ENCODE measurements around the gene DDR2.

The DDR2 gene

DNA sequence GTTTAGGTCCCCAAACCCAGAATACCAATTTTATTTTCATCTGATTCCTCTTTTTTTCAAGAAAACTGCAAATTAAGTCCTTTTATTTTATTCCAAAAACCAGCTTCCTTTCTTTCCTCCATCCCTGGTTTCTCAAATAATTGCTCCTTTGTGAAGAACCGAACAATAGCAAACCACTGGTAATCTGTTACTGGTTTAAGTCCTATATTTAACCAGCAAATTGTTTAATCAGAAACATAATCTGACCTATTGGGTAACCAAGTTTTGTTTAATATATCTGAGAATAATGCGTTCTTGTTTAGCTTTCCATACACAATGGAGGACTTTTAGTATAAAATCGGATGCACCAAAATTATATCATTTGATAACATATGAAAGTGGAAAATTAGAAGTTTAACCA is 13.2 kb upstream of the DDR2 start:
- no peak overlapping the region for H3K27ac Mint-ChIP-seq
- H3K9me3 Mint-ChIP-seq, result peaks cover 13% of the 10 kb centered on the region
- H3K4me3 Mint-ChIP-seq, result no peak overlapping the region
- no peaks in the 10 kb centered on the region for H3K27me3 Mint-ChIP-seq
- H3K36me3 Mint-ChIP-seq (ENCODE audit: low read depth), result peaks cover 12% of the 10 kb centered on the region
- H3K4me1 Mint-ChIP-seq, result no peaks in the 10 kb centered on the region
- DNase-seq (no peak), ATAC-seq (no peak)

- no peaks in the 10 kb centered on the region for H3K4me1 Mint-ChIP-seq
- no peak for DNase-seq
- H3K36me3 Mint-ChIP-seq (ENCODE audit: low read depth), result peaks cover 12% of the 10 kb centered on the region
- H3K4me3 Mint-ChIP-seq, result no peak overlapping the region
- no peak overlapping the region for H3K27ac Mint-ChIP-seq
- no peak for ATAC-seq
- no peaks in the 10 kb centered on the region for H3K27me3 Mint-ChIP-seq
- peaks cover 8% of the 10 kb centered on the region for H3K9me3 Mint-ChIP-seq
Observed at GRCh38 chr1:162621256-162621655, 11.0 kb upstream of the DDR2 start.

DNA sequence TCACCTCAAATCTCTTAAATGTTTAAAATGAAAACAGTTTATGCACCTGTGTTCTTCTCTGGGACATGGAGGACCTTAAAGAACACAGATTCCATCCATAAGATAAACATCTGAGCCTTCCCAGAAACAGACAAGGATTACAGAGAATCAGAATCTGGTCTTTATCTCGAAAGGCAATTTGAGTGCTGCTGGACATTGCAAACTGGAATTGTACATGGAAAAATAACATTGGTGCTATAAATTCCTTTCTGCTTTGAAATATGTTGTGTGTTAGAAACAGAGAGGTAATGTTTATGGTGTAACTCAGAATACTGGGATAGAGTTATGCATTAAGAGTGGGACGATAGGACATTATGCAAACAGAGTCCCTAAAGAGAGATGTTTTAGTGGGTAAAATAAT is 6.6 kb upstream of the DDR2 start:
- H3K27ac Mint-ChIP-seq, result no peak overlapping the region
- H3K27me3 Mint-ChIP-seq, result peaks cover 8% of the 10 kb centered on the region
- no peak for ATAC-seq
- DNase-seq, result no peak
- H3K4me1 Mint-ChIP-seq, result no peaks in the 10 kb centered on the region
- no peaks in the 10 kb centered on the region for H3K9me3 Mint-ChIP-seq
- no peak overlapping the region for H3K4me3 Mint-ChIP-seq
- no peaks in the 10 kb centered on the region for H3K36me3 Mint-ChIP-seq (ENCODE audit: low read depth)

DNA sequence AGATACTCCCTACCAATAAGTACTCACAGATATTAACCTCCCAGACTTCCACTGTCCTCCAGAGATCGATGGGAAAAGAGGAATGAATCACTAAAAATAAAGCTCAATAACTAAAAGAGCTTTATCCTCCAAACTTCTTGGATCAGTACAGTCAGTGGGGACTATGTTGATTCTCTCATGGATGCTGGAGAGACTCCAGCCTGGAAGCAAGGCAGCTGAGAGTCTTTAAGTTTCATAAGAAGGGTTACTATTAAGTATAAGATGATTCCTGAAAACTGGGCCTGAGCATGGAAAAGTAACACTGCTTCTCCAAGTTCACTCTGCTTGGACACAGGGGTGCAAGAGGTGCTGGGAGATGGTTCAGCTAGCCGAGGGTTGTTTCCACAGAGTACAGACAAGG is 6.2 kb upstream of the DDR2 start:
- Mint-ChIP-seq H3K27ac (no peak overlapping the region), H3K4me3 (no peak overlapping the region), H3K36me3 (ENCODE audit: low read depth) (no peaks in the 10 kb centered on the region), H3K27me3 (peaks cover 8% of the 10 kb centered on the region), H3K9me3 (no peaks in the 10 kb centered on the region), H3K4me1 (no peaks in the 10 kb centered on the region)
- ATAC-seq, result no peak
- DNase-seq, result no peak

DNA sequence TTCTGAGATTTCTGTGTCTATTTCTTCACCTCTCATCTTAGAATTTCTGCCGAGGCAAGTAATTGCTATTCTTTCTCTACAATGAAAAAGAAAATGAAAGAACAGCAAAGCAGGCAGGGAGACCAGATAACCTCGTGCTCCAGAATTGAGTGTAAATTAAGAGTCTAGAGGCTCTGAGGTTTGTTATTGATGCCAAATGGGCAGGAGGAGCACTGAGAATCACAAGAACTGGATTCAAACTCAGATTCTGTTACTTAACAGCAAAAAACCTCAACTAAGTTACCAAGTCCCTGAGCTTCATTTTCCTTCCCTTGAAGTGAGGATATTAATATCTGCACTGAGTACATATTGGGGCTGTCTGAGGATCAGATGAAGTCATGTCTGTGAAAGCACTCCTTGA is 5.5 kb upstream of the DDR2 start:
- ATAC-seq, result no peak
- Mint-ChIP-seq H3K4me1 (no peaks in the 10 kb centered on the region), H3K9me3 (no peaks in the 10 kb centered on the region), H3K27me3 (peaks cover 8% of the 10 kb centered on the region), H3K4me3 (no peak overlapping the region), H3K36me3 (ENCODE audit: low read depth) (no peaks in the 10 kb centered on the region), H3K27ac (no peak overlapping the region)
- no peak for DNase-seq

GRCh38 chr1:162627662-162628296 is 4.5 kb upstream of the DDR2 start:
- Mint-ChIP-seq H3K27ac (no peak overlapping the region), H3K4me3 (no peak overlapping the region), H3K36me3 (ENCODE audit: low read depth) (no peaks in the 10 kb centered on the region), H3K27me3 (peaks cover 8% of the 10 kb centered on the region), H3K9me3 (no peaks in the 10 kb centered on the region), H3K4me1 (no peaks in the 10 kb centered on the region)
- DNase-seq (no peak), ATAC-seq (no peak)

DNA sequence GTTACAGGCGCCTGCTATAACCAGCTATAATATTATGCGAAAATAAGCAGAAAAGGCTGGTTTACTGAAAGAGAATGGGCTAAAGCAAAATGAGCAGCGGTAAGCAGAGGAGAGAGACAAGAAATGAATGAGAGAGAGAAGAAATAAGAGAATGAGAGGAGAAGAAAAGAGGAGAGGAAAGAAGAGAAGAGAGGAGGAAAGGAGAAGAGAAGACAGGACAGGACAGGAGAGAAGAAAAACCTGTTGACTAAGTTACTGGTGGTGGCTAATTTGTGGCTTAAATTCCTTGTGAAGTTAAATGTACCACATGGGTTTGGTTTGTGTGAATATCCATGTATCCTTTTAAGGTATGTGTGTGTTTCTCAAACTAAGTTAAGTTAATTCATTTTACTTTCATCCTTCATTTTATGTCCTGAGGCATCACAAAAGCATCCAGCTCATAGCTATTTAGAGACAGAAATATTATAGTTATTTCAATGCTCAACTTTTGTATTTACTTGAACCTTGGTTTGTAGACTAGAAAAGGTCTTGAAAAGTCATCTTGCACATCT is 3.1 kb upstream of the DDR2 start:
- Mint-ChIP-seq H3K36me3 (ENCODE audit: low read depth) (no peaks in the 10 kb centered on the region), H3K4me3 (no peak overlapping the region), H3K27ac (no peak overlapping the region), H3K9me3 (no peaks in the 10 kb centered on the region), H3K4me1 (no peaks in the 10 kb centered on the region), H3K27me3 (peaks cover 8% of the 10 kb centered on the region)
- DNase-seq, result no peak
- ATAC-seq, result no peak

DNA sequence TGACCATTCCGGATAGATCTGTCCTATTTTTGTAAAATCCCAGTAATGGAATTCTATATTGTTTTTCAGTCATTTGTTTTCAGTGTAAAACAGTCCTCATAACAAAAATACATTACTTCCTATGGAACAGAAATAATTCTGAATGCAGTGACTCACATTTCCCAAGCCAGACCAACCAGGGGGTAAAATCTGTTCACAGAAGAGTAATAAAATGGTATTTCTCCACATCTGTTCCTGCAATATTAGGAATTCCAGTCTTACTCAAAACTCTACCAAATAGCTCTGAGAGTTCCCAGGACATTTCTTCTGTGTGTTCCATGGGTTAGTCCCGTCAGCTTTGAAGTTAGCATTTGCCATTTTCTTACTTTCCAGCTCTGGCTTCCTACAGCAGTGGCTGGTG is 2.6 kb upstream of the DDR2 start:
- DNase-seq, result no peak
- H3K4me3 Mint-ChIP-seq, result no peak overlapping the region

DNA sequence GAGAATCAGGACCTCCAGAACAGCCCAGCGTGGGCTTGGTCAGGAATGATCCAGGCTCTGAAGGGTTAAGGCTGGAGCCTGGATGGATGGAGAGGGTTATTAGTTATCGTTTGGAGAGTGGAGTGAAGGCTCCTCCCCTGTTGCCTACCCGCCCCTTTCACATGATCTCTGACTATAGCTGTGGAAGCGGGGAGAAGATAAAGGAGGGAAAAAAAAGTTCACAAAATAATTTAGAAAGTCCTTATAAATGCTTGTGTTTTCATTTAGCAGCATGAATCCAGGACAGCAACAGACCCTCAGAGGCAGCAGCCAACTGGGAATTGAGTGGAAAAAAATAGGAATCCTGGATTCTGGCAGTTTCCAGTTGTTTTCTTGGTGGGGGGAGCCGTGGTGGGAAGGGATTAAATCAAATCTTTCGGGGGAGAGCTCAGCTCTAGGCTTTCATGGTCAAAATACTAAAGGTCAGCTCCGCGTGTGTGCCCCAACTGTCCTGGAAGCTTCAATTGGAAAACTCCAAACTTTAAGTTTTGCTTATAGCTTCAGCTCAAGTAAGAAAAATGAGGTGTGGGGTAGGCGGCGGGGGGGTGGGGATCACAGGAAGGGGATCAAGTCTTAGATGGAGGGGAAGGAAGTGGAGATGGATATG is 595 bp upstream of the DDR2 start:
- no peak overlapping the region for H3K27ac Mint-ChIP-seq
- H3K27me3 Mint-ChIP-seq, result peaks cover 8% of the 10 kb centered on the region
- no peaks in the 10 kb centered on the region for H3K9me3 Mint-ChIP-seq
- H3K4me3 Mint-ChIP-seq, result no peak overlapping the region
- H3K4me1 Mint-ChIP-seq, result no peaks in the 10 kb centered on the region
- no peak for ATAC-seq
- DNase-seq, result no peak
- no peaks in the 10 kb centered on the region for H3K36me3 Mint-ChIP-seq (ENCODE audit: low read depth)

More for the DNA sequence above, 2.6 kb upstream of the DDR2 start:
- no peak for ATAC-seq
- Mint-ChIP-seq H3K4me1 (no peaks in the 10 kb centered on the region), H3K9me3 (no peaks in the 10 kb centered on the region), H3K27ac (no peak overlapping the region), H3K27me3 (peaks cover 8% of the 10 kb centered on the region), H3K36me3 (ENCODE audit: low read depth) (no peaks in the 10 kb centered on the region)

GRCh38 chr1:162632698-162633080 is 425 bp downstream of the DDR2 start:
- Mint-ChIP-seq H3K4me1 (no peaks in the 10 kb centered on the region), H3K27ac (no peak overlapping the region), H3K27me3 (peaks cover 3% of the 10 kb centered on the region), H3K4me3 (no peak overlapping the region), H3K9me3 (no peaks in the 10 kb centered on the region), H3K36me3 (ENCODE audit: low read depth) (no peaks in the 10 kb centered on the region)
- DNase-seq, result no peak
- no peak for ATAC-seq

DNA sequence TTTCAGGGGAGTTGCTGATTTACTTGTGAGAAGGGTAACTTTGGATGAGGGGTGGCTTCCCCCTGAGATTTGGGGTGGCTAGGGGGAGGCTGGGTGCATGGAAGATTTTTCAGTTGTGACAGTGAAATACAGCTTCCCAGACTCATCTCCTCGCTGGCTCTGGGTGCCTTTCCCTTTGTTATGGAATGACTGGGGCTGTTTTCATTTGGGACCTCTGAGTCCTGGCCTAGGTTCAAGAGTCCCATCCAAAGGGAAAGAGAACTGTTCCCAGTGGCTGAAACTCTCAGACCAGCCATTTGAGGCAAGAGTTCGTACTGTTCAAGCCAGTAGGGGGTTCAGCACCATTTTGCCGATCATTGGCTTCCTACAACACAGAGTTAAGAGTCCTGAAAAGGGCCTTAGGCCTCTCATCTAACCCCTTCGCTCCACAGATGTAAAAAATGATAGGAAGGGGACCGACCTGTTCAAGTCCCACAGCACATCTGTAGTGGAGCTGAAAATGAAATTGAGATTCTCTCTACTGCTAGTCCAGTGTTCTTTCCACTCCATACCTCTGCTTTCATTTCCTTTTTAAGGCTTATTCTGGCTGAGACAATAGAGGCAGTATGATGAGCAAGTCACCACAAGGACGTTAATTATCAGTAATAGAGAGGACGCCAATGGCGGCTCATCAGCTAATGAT is 958 bp downstream of the DDR2 start:
- Mint-ChIP-seq H3K36me3 (ENCODE audit: low read depth) (no peaks in the 10 kb centered on the region), H3K4me1 (no peaks in the 10 kb centered on the region), H3K27ac (no peak overlapping the region), H3K9me3 (no peaks in the 10 kb centered on the region), H3K27me3 (peaks cover 3% of the 10 kb centered on the region), H3K4me3 (no peak overlapping the region)
- ATAC-seq, result no peak
- DNase-seq, result no peak

GRCh38 chr1:162635418-162635817 is 3.2 kb downstream of the DDR2 start:
- ATAC-seq, result no peak
- Mint-ChIP-seq H3K36me3 (ENCODE audit: low read depth) (no peaks in the 10 kb centered on the region), H3K27ac (no peak overlapping the region)

DNA sequence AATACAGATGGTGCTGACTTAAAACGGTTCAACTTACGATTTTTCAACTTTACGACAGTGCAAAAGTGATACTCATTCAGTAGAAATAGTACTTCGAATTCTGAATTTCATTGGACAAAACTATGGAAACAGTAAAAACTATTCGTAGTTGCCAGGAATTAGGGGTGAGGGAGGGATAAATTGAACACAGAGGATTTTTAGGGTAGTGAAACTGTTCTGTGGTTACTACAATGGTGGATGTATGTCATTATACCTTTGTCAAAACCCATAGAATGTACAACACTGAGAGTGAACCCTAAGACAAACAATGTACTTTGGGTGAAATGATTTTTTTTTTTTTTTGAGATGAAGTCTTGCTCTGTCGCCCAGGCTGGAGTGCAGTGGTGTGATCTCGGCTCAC is 7.5 kb downstream of the DDR2 start:
- Mint-ChIP-seq H3K4me3 (no peak overlapping the region), H3K27me3 (no peaks in the 10 kb centered on the region), H3K27ac (no peak overlapping the region), H3K4me1 (no peaks in the 10 kb centered on the region), H3K9me3 (no peaks in the 10 kb centered on the region), H3K36me3 (ENCODE audit: low read depth) (no peaks in the 10 kb centered on the region)
- ATAC-seq (no peak), DNase-seq (no peak)

More at GRCh38 chr1:162635418-162635817, 3.2 kb downstream of the DDR2 start:
- no peaks in the 10 kb centered on the region for H3K27me3 Mint-ChIP-seq
- no peak overlapping the region for H3K4me3 Mint-ChIP-seq
- no peaks in the 10 kb centered on the region for H3K4me1 Mint-ChIP-seq
- no peak for DNase-seq
- no peaks in the 10 kb centered on the region for H3K9me3 Mint-ChIP-seq

DNA sequence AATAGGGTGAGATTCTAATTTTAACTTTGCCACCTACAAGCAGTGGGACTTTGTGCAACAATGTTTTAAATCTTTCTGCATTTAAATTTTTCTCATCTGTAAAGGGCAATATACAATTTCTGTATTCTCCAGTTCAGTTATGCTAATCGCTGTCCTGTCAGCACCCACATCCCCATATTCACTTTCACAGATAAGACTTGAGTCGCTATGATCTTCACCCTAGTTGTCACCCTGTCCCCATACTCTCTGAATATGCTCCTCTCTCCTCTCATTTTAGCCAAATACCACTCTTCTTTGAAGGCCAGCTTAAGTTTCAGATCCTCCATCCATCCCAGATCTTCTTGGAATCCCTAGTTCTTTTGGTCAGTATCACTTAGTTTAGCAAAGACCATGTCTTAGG is 8.8 kb downstream of the DDR2 start:
- no peak overlapping the region for H3K27ac Mint-ChIP-seq
- no peaks in the 10 kb centered on the region for H3K36me3 Mint-ChIP-seq (ENCODE audit: low read depth)
- no peak overlapping the region for H3K4me3 Mint-ChIP-seq
- ATAC-seq, result no peak
- H3K9me3 Mint-ChIP-seq, result no peaks in the 10 kb centered on the region
- no peaks in the 10 kb centered on the region for H3K4me1 Mint-ChIP-seq
- H3K27me3 Mint-ChIP-seq, result no peaks in the 10 kb centered on the region
- DNase-seq, result no peak

DNA sequence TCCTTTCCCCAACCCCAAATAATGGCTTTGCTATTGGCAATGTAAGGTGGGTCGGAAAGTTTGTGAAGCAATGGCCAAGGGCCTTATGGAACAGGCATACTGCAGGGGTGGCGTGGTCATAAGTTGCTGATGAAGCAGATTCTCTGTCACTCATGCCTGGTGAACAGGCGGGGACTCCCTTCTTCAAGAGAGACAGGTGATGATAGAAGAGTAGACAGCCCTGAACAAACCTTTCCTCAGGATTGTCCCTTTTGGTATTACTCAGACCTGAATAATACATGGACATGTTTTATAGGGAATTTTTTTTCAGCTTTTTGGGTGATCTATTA is 12.7 kb downstream of the DDR2 start:
- H3K36me3 Mint-ChIP-seq (ENCODE audit: low read depth), result no peaks in the 10 kb centered on the region
- H3K27me3 Mint-ChIP-seq, result peaks cover 8% of the 10 kb centered on the region
- DNase-seq (no peak), ATAC-seq (no peak)
- H3K4me3 Mint-ChIP-seq, result no peak overlapping the region
- H3K9me3 Mint-ChIP-seq, result no peaks in the 10 kb centered on the region
- no peaks in the 10 kb centered on the region for H3K4me1 Mint-ChIP-seq
- H3K27ac Mint-ChIP-seq, result no peak overlapping the region

Measured in activated naive CD8-positive, alpha-beta T cell treated with anti-CD3 and anti-CD28 coated beads, Interleukin-2, amount 50 U/mL, for 24 hours (primary cell).